Uterus (tissue), 4 donors: Measurements from ENCODE around the gene MSGN1. TPM values are rescaled to one million over a fixed set of nuclear protein-coding genes. Genes with fewer than 3 reads are reported as not detected.

Experiments used
- DNase-seq, 2 donors: peaks; one replicate each; pipeline ENCODE4 v3.0.0-alpha.2; 2019 to 2020
- H3K27ac ChIP-seq, 2 donors: fragments of 200-600 bp; sonication (generic); 1 replicate in 1 of 2; 2 replicates in 1 of 2; pipeline ENCODE4 v1.5.1; 2016 to 2018
- H3K27me3 ChIP-seq, 2 donors: fragments of 200-600 bp; sonication (generic); one replicate each; pipeline ENCODE4 v1.5.1; 2018 to 2019; ENCODE audit warnings: control low read depth in 1 of 2
- H3K36me3 ChIP-seq, 2 donors: fragments of 200-600 bp; sonication (generic); one replicate each; pipeline ENCODE4 v1.5.1; 2019; ENCODE audit warnings: control low read depth in 1 of 2
- H3K4me1 ChIP-seq, 2 donors: fragments of 200-600 bp; sonication (generic); one replicate each; pipeline ENCODE4 v1.5.1; 2018 to 2019; ENCODE audit warnings: control low read depth in 1 of 2
- H3K4me3 ChIP-seq, 2 donors: fragments of 200-600 bp; sonication (generic); 1 replicate in 1 of 2; 2 replicates in 1 of 2; pipeline ENCODE4 v1.5.1; 2018 to 2019; ENCODE audit warnings: mild to moderate bottlenecking in 1 of 2
- H3K9me3 ChIP-seq, 2 donors: fragments of 200-600 bp; sonication (generic); one replicate each; pipeline ENCODE4 v1.5.1; 2019; ENCODE audit warnings: control low read depth in 1 of 2
- CTCF ChIP-seq, 4 experiments: fragments of 200-600 bp in 2 of 4; fragments of 450-650 bp in 2 of 4; sonication (generic) in 2 of 4; IDR thresholded peaks; one replicate each; pipeline ENCODE4 v1.5.1; 2016 to 2019; ENCODE audit warnings: antibody characterized with exemption in 4 of 4, mild to moderate bottlenecking in 2 of 4, moderate library complexity in 1 of 4
- POLR2A ChIP-seq, 2 donors: fragments of 450-650 bp; IDR thresholded peaks; one replicate each; pipeline ENCODE4 v1.6.1; 2016; ENCODE audit warnings: antibody characterized with exemption in 2 of 2, mild to moderate bottlenecking in 1 of 2, moderate library complexity in 1 of 2
- intact Hi-C: fragments of 100-400 bp; cut with DNase I; formaldehyde crosslinking; loops from one replicate; pipeline ENCODE4 v1.15.1; 2023; ENCODE audit warnings: low total_unique reads
- total RNA-seq, 4 donors: library from RNA; depleted of rRNA in 3 of 4; stranded (reverse); fragments of >200 nt in 3 of 4; gene quantifications; one replicate each; pipeline versions ENCODE4 v1.1.0 to v1.2.4, GENCODE V29; 2014 to 2023
- donor health status: DM: yes; HTN: yes; CAD: no.

Gene MSGN1
- not detected for total RNA-seq

- no peaks in the 10 kb centered on the region for H3K27me3 ChIP-seq
- H3K27ac ChIP-seq: no peak within 1 kb of the TSS
- intact Hi-C loops: no loop called here
- DNase-seq: no peak
- H3K36me3 ChIP-seq: no peaks in the 10 kb centered on the region
- no peak within 1 kb of the TSS for H3K4me3 ChIP-seq
- H3K9me3 ChIP-seq: no peaks in the 10 kb centered on the region
- TF ChIP-seq POLR2A (IDR thresholded peaks at IDR 0.05) (no peak), CTCF (IDR thresholded peaks at IDR 0.05) (no peak)
- no peaks in the 10 kb centered on the region for H3K4me1 ChIP-seq
Measured at GRCh38 chr2:17816396-17817245, at the start of gene MSGN1. Gene MSGN1, plus strand, starts transcription at chr2:17816460. Its CDS starts 59 bp downstream, at chr2:17816519.

- Histone ChIP-seq H3K9me3 (no peaks in the 10 kb centered on the region), H3K36me3 (no peaks in the 10 kb centered on the region), H3K4me1 (no peaks in the 10 kb centered on the region), H3K27ac (no peak overlapping the region), H3K27me3 (no peaks in the 10 kb centered on the region), H3K4me3 (no peak overlapping the region)
- intact Hi-C loops: no loop called here
- DNase-seq: no peak
- no peak for TF ChIP-seq CTCF (IDR thresholded peaks at IDR 0.05)
- no peak for TF ChIP-seq POLR2A (IDR thresholded peaks at IDR 0.05)
Measured at GRCh38 chr2:17768894-17769293, 47.4 kb upstream of the MSGN1 start.

GRCh38 chr2:17771956-17772355 lies 44.3 kb upstream of the MSGN1 start:
- TF ChIP-seq POLR2A (IDR thresholded peaks at IDR 0.05) (no peak), CTCF (IDR thresholded peaks at IDR 0.05) (no peak)
- no peaks in the 10 kb centered on the region for H3K27me3 ChIP-seq
- H3K4me1 ChIP-seq: no peaks in the 10 kb centered on the region
- intact Hi-C loops: no loop called here
- no peak overlapping the region for H3K27ac ChIP-seq
- no peak overlapping the region for H3K4me3 ChIP-seq
- no peaks in the 10 kb centered on the region for H3K9me3 ChIP-seq
- H3K36me3 ChIP-seq: no peaks in the 10 kb centered on the region
- DNase-seq: no peak

- H3K27ac ChIP-seq: no peak overlapping the region
- no peaks in the 10 kb centered on the region for H3K4me1 ChIP-seq
- no peak for TF ChIP-seq POLR2A (IDR thresholded peaks at IDR 0.05)
- TF ChIP-seq CTCF (IDR thresholded peaks at IDR 0.05): no peak
- DNase-seq: no peak
- intact Hi-C loops: no loop called here
- H3K27me3 ChIP-seq: no peaks in the 10 kb centered on the region
- no peak overlapping the region for H3K4me3 ChIP-seq
- H3K9me3 ChIP-seq: no peaks in the 10 kb centered on the region
- H3K36me3 ChIP-seq: no peaks in the 10 kb centered on the region
Measured at GRCh38 chr2:17772532-17772931, 43.7 kb upstream of the MSGN1 start.

GRCh38 chr2:17780546-17780945 lies 35.7 kb upstream of the MSGN1 start:
- H3K27me3 ChIP-seq: no peaks in the 10 kb centered on the region
- no peaks in the 10 kb centered on the region for H3K9me3 ChIP-seq
- no peaks in the 10 kb centered on the region for H3K4me1 ChIP-seq
- H3K36me3 ChIP-seq: no peaks in the 10 kb centered on the region
- DNase-seq: no peak
- no peak overlapping the region for H3K27ac ChIP-seq
- intact Hi-C loops: no loop called here
- TF ChIP-seq POLR2A (IDR thresholded peaks at IDR 0.05) (no peak), CTCF (IDR thresholded peaks at IDR 0.05) (no peak)
- no peak overlapping the region for H3K4me3 ChIP-seq
